ENCODE results near the gene COL26A1.
"Not testable (repeated sequence)": the region's sequence is repeated elsewhere in the genome, so short reads cannot be mapped to it uniquely, and the experiment has no call there.

DNA sequence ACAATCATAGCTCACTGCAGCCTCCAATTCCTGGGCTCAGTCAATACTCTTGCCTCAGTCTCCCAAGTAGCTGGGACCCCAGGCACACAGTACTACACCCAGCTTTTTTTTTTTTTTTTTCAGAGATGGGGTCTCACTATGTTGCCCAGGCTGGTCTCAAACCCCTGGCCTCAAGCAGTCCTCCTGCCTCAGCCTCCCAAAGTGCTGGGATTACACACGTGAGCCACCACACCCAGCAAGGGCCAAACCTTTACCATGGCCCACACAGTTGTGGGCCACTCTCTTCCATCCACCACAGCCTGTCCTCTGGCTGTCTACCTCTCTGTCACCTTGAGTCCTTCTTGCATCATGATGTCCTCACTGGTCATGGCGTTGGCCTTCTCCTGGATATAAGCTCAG lies 242.3 kb downstream of the COL26A1 start:
- TF ChIP-seq, protein P1, sequence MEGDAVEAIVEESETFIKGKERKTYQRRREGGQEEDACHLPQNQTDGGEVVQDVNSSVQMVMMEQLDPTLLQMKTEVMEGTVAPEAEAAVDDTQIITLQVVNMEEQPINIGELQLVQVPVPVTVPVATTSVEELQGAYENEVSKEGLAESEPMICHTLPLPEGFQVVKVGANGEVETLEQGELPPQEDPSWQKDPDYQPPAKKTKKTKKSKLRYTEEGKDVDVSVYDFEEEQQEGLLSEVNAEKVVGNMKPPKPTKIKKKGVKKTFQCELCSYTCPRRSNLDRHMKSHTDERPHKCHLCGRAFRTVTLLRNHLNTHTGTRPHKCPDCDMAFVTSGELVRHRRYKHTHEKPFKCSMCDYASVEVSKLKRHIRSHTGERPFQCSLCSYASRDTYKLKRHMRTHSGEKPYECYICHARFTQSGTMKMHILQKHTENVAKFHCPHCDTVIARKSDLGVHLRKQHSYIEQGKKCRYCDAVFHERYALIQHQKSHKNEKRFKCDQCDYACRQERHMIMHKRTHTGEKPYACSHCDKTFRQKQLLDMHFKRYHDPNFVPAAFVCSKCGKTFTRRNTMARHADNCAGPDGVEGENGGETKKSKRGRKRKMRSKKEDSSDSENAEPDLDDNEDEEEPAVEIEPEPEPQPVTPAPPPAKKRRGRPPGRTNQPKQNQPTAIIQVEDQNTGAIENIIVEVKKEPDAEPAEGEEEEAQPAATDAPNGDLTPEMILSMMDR (IDR thresholded peaks at IDR 0.05 in 4 of 5, conservative IDR thresholded peaks at IDR 0.05 in 1 of 5) = not testable (repeated sequence)
- TF ChIP-seq POLR2A (IDR thresholded peaks at IDR 0.05) = not testable (repeated sequence)

All from gastrocnemius medialis (tissue), 4 donors.